Prostate gland (tissue), 2 donors: Measurements from ENCODE around the gene DUS1L.

Source experiments
- POLR2A ChIP-seq: fragments of 450-650 bp; IDR thresholded peaks from one replicate; pipeline ENCODE4 v1.6.1; 2016; ENCODE audit warnings: antibody characterized with exemption, mild to moderate bottlenecking
- TF ChIP-seq, protein P1 (sequence below), 4 experiments: fragments of 200-600 bp in 2 of 4; fragments of 450-650 bp in 2 of 4; sonication (generic) in 2 of 4; IDR thresholded peaks; 1 replicate in 3 of 4; 2 replicates in 1 of 4; pipeline ENCODE4 v1.5.1; 2016 to 2019; ENCODE audit warnings: antibody characterized with exemption in 4 of 4, mild to moderate bottlenecking in 2 of 4, moderate library complexity in 2 of 4

DNA sequence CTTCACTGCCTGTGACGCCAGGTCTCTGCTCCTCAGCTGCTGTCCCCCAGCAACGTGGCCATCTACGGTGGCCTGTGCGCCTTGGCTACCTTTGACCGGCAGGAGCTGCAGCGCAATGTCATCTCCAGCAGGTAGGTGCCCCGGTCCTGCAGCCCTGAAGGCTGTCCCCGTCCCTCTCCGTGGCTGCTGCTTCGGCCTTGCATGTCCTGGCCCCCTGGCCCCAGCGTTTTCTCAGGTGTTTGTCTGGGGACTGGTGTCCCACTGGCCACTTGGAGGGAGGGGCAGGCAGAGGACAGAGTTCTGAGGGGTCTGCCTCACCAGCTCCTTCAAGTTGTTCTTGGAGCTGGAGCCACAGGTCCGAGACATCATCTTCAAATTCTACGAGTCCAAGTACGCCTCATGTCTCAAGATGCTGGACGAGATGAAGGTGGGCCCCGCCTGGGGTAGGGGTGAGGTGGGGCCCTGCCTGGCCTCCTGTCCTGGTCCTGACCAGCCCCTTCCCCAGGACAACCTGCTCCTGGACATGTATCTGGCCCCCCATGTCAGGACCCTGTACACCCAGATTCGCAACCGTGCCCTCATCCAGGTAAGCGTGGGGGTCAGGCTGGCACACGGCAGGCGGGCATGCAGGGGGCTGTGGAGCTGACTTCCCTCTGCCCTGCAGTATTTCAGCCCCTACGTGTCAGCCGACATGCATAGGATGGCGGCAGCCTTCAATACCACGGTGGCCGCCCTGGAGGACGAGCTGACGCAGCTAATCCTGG is 9.5 kb downstream of the DUS1L start:
- TF ChIP-seq POLR2A: no peak
- TF ChIP-seq, protein P1, sequence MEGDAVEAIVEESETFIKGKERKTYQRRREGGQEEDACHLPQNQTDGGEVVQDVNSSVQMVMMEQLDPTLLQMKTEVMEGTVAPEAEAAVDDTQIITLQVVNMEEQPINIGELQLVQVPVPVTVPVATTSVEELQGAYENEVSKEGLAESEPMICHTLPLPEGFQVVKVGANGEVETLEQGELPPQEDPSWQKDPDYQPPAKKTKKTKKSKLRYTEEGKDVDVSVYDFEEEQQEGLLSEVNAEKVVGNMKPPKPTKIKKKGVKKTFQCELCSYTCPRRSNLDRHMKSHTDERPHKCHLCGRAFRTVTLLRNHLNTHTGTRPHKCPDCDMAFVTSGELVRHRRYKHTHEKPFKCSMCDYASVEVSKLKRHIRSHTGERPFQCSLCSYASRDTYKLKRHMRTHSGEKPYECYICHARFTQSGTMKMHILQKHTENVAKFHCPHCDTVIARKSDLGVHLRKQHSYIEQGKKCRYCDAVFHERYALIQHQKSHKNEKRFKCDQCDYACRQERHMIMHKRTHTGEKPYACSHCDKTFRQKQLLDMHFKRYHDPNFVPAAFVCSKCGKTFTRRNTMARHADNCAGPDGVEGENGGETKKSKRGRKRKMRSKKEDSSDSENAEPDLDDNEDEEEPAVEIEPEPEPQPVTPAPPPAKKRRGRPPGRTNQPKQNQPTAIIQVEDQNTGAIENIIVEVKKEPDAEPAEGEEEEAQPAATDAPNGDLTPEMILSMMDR (IDR thresholded peaks at IDR 0.05): no peak
